GM21619 (cell line): ENCODE measurements around the gene GRPEL2.
"Not testable (repeated sequence)": the region's sequence is repeated elsewhere in the genome, so short reads cannot be mapped to it uniquely, and the experiment has no call there.

ENCODE experiments used
- ATAC-seq: cut with Tn5 transposase; IDR thresholded peaks from one replicate; pipeline ENCODE4 v1.9.1; 2021; ENCODE audit not compliant: unreplicated experiment

GRPEL2 gene

DNA sequence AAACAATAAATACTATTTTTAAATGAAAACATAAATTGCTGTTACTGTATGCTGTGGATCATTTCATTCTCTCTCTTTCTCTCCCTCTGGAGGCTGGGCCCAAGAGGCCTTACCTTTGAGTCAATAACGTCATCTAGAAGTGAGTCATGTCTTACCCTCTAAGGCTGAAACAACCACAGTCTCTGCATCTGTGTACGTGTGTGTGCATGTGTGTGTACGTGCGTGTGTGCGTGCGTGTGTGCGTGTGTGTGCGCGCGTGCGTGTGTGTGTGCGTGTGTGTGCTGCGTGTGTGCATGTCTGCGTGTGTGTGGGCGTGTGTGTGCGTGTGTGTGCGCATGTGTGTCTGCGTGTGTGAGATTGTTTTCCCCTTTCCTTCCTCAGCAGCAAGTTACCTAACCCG is 47.4 kb downstream of the GRPEL2 start:
- no peak for ATAC-seq

GRCh38 chr5:149394996-149395395 is 49.7 kb downstream of the GRPEL2 start:
- ATAC-seq: not testable (repeated sequence)

DNA sequence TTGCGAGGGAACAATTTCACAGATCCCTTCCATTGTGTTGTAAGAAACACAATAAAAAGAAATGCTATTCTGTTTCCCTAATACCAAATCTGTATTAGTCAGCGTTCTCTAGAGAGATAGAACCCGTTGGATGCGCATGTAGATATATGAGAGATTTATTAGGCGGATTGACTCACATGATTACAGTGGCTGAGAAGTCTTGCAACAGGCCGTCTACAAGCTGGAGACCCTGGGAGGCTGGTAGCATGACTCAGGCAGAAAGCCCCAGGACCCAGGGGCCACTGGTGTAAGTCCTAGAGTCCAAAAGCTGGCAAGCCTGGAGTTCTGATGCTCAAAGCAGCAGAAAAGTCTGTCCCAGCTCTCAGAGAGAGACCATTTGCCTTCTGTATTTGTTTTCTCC is 52.2 kb downstream of the GRPEL2 start:
- no peak for ATAC-seq

DNA sequence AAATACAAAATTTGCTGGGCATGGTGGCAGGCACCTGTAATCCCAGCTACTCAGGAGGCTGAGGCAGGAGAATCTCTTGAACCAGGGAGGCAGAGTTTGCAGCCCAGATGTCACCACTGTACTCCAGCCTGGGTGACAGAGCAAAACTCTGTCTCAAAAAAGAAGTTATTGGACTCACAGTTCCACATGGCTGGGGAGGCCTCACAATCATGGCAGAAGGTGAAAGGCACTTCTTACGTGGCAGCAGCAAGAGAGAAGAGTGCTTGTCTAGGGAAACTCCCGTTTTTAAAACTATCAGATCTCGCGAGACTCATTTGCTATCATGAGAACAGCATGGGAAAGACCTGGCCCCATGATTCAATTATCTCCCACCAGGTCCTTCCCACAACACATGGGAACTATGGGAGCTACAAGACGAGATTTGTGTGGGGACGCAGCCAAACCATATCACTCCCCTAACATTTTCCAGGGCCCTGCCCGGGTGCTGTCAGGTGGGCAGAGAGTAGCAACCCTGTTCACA is 53.5 kb downstream of the GRPEL2 start:
- ATAC-seq: not testable (repeated sequence)

GRCh38 chr5:149399775-149400174 is 54.5 kb downstream of the GRPEL2 start:
- ATAC-seq: no peak

GRCh38 chr5:149400304-149400703 is 55.0 kb downstream of the GRPEL2 start:
- ATAC-seq: no peak

GRCh38 chr5:149401051-149401450 is 55.8 kb downstream of the GRPEL2 start:
- no peak for ATAC-seq

- no peak for ATAC-seq
Observed at GRCh38 chr5:149402291-149402690, 57.0 kb downstream of the GRPEL2 start.
